Neural progenitor cell (in vitro differentiated cells): ENCODE data around the gene CARD11.

ENCODE experiments used
- CTCF ChIP-seq: fragments of 200-600 bp; sonication (generic); IDR thresholded peaks from 2 replicates; pipeline ENCODE4 v1.5.1; 2017; ENCODE audit warnings: antibody characterized with exemption, mild to moderate bottlenecking
- EZH2 ChIP-seq: fragments of 200-600 bp; sonication (generic); IDR thresholded peaks from 2 replicates; pipeline ENCODE4 v1.6.1; 2017; ENCODE audit warnings: antibody characterized with exemption, mild to moderate bottlenecking, moderate library complexity
- EZH2phosphoT487 ChIP-seq: fragments of 200-600 bp; sonication (generic); IDR thresholded peaks from 2 replicates; pipeline ENCODE4 v1.6.1; 2017; ENCODE audit warnings: antibody characterized with exemption

- TF ChIP-seq CTCF: no peak
- no peak for TF ChIP-seq EZH2phosphoT487
- no peak for TF ChIP-seq EZH2
Measured at GRCh38 chr7:2883101-2883500, 160.6 kb downstream of the CARD11 start.
